ENCODE data around the gene NAA16.

DNA sequence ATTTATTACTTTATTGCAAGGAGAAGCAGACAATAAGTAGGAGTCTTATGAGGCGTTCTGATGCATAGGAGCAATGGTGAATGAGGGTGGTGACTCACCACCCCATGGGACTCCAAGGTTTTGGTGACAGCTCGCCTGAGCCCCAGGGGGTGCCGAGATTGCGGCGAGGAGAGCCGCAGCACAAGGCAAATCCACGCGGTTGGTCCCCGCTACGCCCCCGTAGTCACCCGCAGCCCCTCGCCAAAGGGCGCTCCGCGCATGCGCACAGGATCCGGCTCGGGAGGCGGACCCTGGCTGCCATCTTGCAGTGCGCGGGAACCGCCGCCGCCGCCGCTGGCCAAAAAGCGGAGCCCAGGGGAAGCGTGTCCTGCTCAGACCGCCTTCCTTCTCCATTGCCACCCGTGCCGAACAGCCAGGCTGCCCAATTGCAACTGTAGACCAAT, at the start of gene NAA16:
- TF ChIP-seq, protein P1, sequence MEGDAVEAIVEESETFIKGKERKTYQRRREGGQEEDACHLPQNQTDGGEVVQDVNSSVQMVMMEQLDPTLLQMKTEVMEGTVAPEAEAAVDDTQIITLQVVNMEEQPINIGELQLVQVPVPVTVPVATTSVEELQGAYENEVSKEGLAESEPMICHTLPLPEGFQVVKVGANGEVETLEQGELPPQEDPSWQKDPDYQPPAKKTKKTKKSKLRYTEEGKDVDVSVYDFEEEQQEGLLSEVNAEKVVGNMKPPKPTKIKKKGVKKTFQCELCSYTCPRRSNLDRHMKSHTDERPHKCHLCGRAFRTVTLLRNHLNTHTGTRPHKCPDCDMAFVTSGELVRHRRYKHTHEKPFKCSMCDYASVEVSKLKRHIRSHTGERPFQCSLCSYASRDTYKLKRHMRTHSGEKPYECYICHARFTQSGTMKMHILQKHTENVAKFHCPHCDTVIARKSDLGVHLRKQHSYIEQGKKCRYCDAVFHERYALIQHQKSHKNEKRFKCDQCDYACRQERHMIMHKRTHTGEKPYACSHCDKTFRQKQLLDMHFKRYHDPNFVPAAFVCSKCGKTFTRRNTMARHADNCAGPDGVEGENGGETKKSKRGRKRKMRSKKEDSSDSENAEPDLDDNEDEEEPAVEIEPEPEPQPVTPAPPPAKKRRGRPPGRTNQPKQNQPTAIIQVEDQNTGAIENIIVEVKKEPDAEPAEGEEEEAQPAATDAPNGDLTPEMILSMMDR (conservative IDR thresholded peaks at IDR 0.05; ENCODE audit: low read depth, low read length), result no peak
- no peak for TF ChIP-seq EZH2 (IDR thresholded peaks at IDR 0.05; ENCODE audit: low read length, unreplicated experiment)
